ENCODE results near the gene CCDC171. TPM values are rescaled to one million over a fixed set of nuclear protein-coding genes. Genes with fewer than 3 reads are reported as not detected.

The CCDC171 gene
- total RNA-seq, 3 donors from 2014 or later (not counting 1 experiment from before 2014, with no cell fraction given): 1.5 to 2.6 (median 2.2) TPM

GRCh38 chr9:15707000-15707399 is 154.2 kb downstream of the CCDC171 start:
- DNase-seq (no peak), ATAC-seq (no peak)
- Histone ChIP-seq H3K4me3 (ENCODE audit: low read length) (no peak overlapping the region), H3K27me3 (ENCODE audit: control insufficient read depth, insufficient read depth, low read length) (no peaks in the 10 kb centered on the region), H3K9me3 (ENCODE audit: control insufficient read depth, insufficient read depth, low read length) (no peaks in the 10 kb centered on the region), H3K4me1 (ENCODE audit: control insufficient read depth, insufficient read depth, low read length) (no peaks in the 10 kb centered on the region), H3K27ac (ENCODE audit: low read length) (no peak overlapping the region), H3K36me3 (ENCODE audit: control insufficient read depth, insufficient read depth, low read length) (no peaks in the 10 kb centered on the region)
- Mint-ChIP-seq H3K27me3 (ENCODE audit: low read depth in 2 of 2) (no peaks in the 10 kb centered on the region), H3K9me3 (no peaks in the 10 kb centered on the region), H3K4me3 (no peak overlapping the region), H3K36me3 (no peaks in the 10 kb centered on the region), H3K27ac (no peak overlapping the region), H3K4me1 (no peaks in the 10 kb centered on the region)
- intact Hi-C loops (cut with micrococcal nuclease): no loop called here
- no peak for TF ChIP-seq CTCF (IDR thresholded peaks at IDR 0.05)
- WGBS (ENCODE audit: insufficient coverage): 100% methylated on average over 1 of the region's 3 CpGs

- Histone ChIP-seq H3K4me3 (ENCODE audit: low read length) (no peak overlapping the region), H3K9me3 (ENCODE audit: control insufficient read depth, insufficient read depth, low read length) (no peaks in the 10 kb centered on the region), H3K4me1 (ENCODE audit: control insufficient read depth, insufficient read depth, low read length) (no peaks in the 10 kb centered on the region), H3K36me3 (ENCODE audit: control insufficient read depth, insufficient read depth, low read length) (no peaks in the 10 kb centered on the region), H3K27ac (ENCODE audit: low read length) (no peak overlapping the region), H3K27me3 (ENCODE audit: control insufficient read depth, insufficient read depth, low read length) (no peaks in the 10 kb centered on the region)
- H3K27me3 Mint-ChIP-seq (ENCODE audit: low read depth in 2 of 2): no peaks in the 10 kb centered on the region
- no peak overlapping the region for H3K4me3 Mint-ChIP-seq
- no peaks in the 10 kb centered on the region for H3K9me3 Mint-ChIP-seq
- no peak for ATAC-seq
- WGBS (ENCODE audit: insufficient coverage): 78% methylated on average over 1 of the region's 1 CpG
- intact Hi-C loops (cut with micrococcal nuclease): no loop called here
- H3K4me1 Mint-ChIP-seq: no peaks in the 10 kb centered on the region
- H3K27ac Mint-ChIP-seq: no peak overlapping the region
- H3K36me3 Mint-ChIP-seq: no peaks in the 10 kb centered on the region
- DNase-seq: no peak
- TF ChIP-seq CTCF (IDR thresholded peaks at IDR 0.05): no peak
Observed at GRCh38 chr9:15711531-15711930, 158.7 kb downstream of the CCDC171 start.

GRCh38 chr9:15711931-15712330 is 159.1 kb downstream of the CCDC171 start:
- H3K27me3 Mint-ChIP-seq (ENCODE audit: low read depth in 2 of 2): no peaks in the 10 kb centered on the region
- ATAC-seq: no peak
- no peaks in the 10 kb centered on the region for H3K9me3 ChIP-seq (ENCODE audit: control insufficient read depth, insufficient read depth, low read length)
- no peak for TF ChIP-seq CTCF (IDR thresholded peaks at IDR 0.05)
- no peaks in the 10 kb centered on the region for H3K27me3 ChIP-seq (ENCODE audit: control insufficient read depth, insufficient read depth, low read length)
- WGBS (ENCODE audit: insufficient coverage): 97% methylated on average over 2 of the region's 2 CpGs
- H3K36me3 ChIP-seq (ENCODE audit: control insufficient read depth, insufficient read depth, low read length): no peaks in the 10 kb centered on the region
- no peak overlapping the region for H3K27ac ChIP-seq (ENCODE audit: low read length)
- no peaks in the 10 kb centered on the region for H3K4me1 Mint-ChIP-seq
- DNase-seq: no peak
- no peaks in the 10 kb centered on the region for H3K36me3 Mint-ChIP-seq
- no peak overlapping the region for H3K4me3 ChIP-seq (ENCODE audit: low read length)
- intact Hi-C loops (cut with micrococcal nuclease): no loop called here
- no peak overlapping the region for H3K27ac Mint-ChIP-seq
- H3K4me3 Mint-ChIP-seq: no peak overlapping the region
- no peaks in the 10 kb centered on the region for H3K9me3 Mint-ChIP-seq
- no peaks in the 10 kb centered on the region for H3K4me1 ChIP-seq (ENCODE audit: control insufficient read depth, insufficient read depth, low read length)

GRCh38 chr9:15714746-15715145 is 161.9 kb downstream of the CCDC171 start:
- Histone ChIP-seq H3K4me3 (ENCODE audit: low read length) (no peak overlapping the region), H3K27ac (ENCODE audit: low read length) (no peak overlapping the region), H3K4me1 (ENCODE audit: control insufficient read depth, insufficient read depth, low read length) (no peaks in the 10 kb centered on the region), H3K27me3 (ENCODE audit: control insufficient read depth, insufficient read depth, low read length) (no peaks in the 10 kb centered on the region), H3K9me3 (ENCODE audit: control insufficient read depth, insufficient read depth, low read length) (no peaks in the 10 kb centered on the region), H3K36me3 (ENCODE audit: control insufficient read depth, insufficient read depth, low read length) (no peaks in the 10 kb centered on the region)
- intact Hi-C loops (cut with micrococcal nuclease): no loop called here
- Mint-ChIP-seq H3K27ac (no peak overlapping the region), H3K36me3 (no peaks in the 10 kb centered on the region), H3K27me3 (ENCODE audit: low read depth in 2 of 2) (no peaks in the 10 kb centered on the region), H3K4me3 (no peak overlapping the region), H3K9me3 (peaks cover 0 to 4% of the 10 kb centered on the region in 2 donors), H3K4me1 (no peaks in the 10 kb centered on the region)
- TF ChIP-seq CTCF (IDR thresholded peaks at IDR 0.05): no peak
- no peak for ATAC-seq
- DNase-seq: no peak
- WGBS (ENCODE audit: insufficient coverage): no CpG with 5 or more reads among the region's 1 CpG
